Panc1 (cell line): Measurements from ENCODE around the gene DCANP1. TPM values are rescaled to one million over a fixed set of nuclear protein-coding genes. Genes with fewer than 3 reads are reported as not detected.

Experiments
- ATAC-seq: fragments of 200-7000 bp; cut with Tn5 transposase; 2 replicates; pipeline ENCODE4 v1.9.1; 2020; ENCODE audit warnings: mild to moderate bottlenecking, moderate library complexity
- BruUV-seq: library from RNA; stranded (reverse); fragments of 400-500 nt; replicated peaks from 2 replicates; lab custom pipeline; 2021; lab: Mats Ljungman, UMichigan
- CTCF ChIA-PET: fragments of 300-600 bp; sonication (Branson Sonifier 250); formaldehyde crosslinking; loops from one replicate; lab custom pipeline; 2022; ENCODE audit warnings: antibody characterized with exemption; lab: Charles Lee
- POLR2A ChIA-PET: fragments of 300-600 bp; sonication (Branson Sonifier 250); formaldehyde crosslinking; loops from one replicate; lab custom pipeline; 2022; ENCODE audit warnings: antibody characterized with exemption; lab: Charles Lee
- DNase-seq: peaks from one replicate; pipeline ENCODE4 v3.0.0-alpha.2; 2010; ENCODE audit warnings: low read depth, low spot score
- H3K27ac ChIP-seq: 2 replicates; pipeline ENCODE4 v1.5.1; 2011; ENCODE audit warnings: mild to moderate bottlenecking, low read length, inconsistent platforms
- H3K27me3 ChIP-seq: fragments of 200-500 bp; sonication (Bioruptor generic); 2 replicates; pipeline ENCODE4 v1.6.0; 2014; ENCODE audit warnings: low read length, inconsistent platforms; ENCODE audit not compliant: control insufficient read depth, insufficient read depth
- H3K36me3 ChIP-seq: fragments of 200-500 bp; sonication (Bioruptor generic); 2 replicates; pipeline ENCODE4 v1.5.1; 2014; ENCODE audit warnings: inconsistent platforms, mild to moderate bottlenecking, low read length, moderate library complexity; ENCODE audit not compliant: control insufficient read depth, insufficient read depth
- H3K4me1 ChIP-seq: 2 replicates; pipeline ENCODE4 v1.5.1; 2011; ENCODE audit warnings: inconsistent platforms, mild to moderate bottlenecking, low read length, moderate library complexity; ENCODE audit not compliant: control insufficient read depth, insufficient read depth
- H3K4me3 ChIP-seq, 2 experiments: 2 replicates each; pipeline ENCODE4 v1.5.1; 2011 to 2012; ENCODE audit warnings: low read depth in 2 of 2, low read length in 2 of 2, mild to moderate bottlenecking in 2 of 2, inconsistent platforms in 1 of 2, moderate library complexity in 1 of 2
- H3K9me3 ChIP-seq: fragments of 200-500 bp; sonication (Bioruptor generic); 2 replicates; pipeline ENCODE4 v1.5.1; 2014; ENCODE audit warnings: low read depth, mild to moderate bottlenecking, inconsistent platforms, low read length, moderate library complexity; ENCODE audit not compliant: control insufficient read depth, insufficient read depth
- POLR2AphosphoS5 ChIP-seq: IDR thresholded peaks from 2 replicates; pipeline ENCODE4 v1.6.1; 2012; ENCODE audit warnings: mild to moderate bottlenecking, low read depth, low read length, moderate library complexity
- SIN3A ChIP-seq: IDR thresholded peaks from 2 replicates; pipeline ENCODE4 v1.6.1; 2012; ENCODE audit warnings: low read depth, mild to moderate bottlenecking, low read length, moderate library complexity, borderline replicate concordance; ENCODE audit not compliant: insufficient read depth
- TCF7L2 ChIP-seq: IDR thresholded peaks from 2 replicates; pipeline ENCODE4 v1.6.1; 2011; ENCODE audit warnings: mild to moderate bottlenecking, low read depth, low read length, inconsistent platforms
- in situ Hi-C: cut with HindIII; loops from 2 replicates; pipeline ENCODE4 v1.10.0; 2016; ENCODE audit warnings: low sequenced_read_pairs, low pct_unique_long_range_greater_than_20kb
- intact Hi-C: fragments of 100-400 bp; cut with micrococcal nuclease; formaldehyde crosslinking; loops from one replicate; pipeline ENCODE4 v1.10.0; 2022; ENCODE audit not compliant: unreplicated experiment
- total RNA-seq: library from RNA; stranded (reverse); gene quantifications from one replicate; pipeline ENCODE4 v1.2.1, GENCODE V29; 2021; ENCODE audit not compliant: unreplicated experiment
- TF ChIP-seq, protein P1 (sequence below): fragments of 450-650 bp; IDR thresholded peaks from 2 replicates; pipeline ENCODE4 v1.5.1; 2017; ENCODE audit warnings: mild to moderate bottlenecking
- TF ChIP-seq, protein P2 (sequence below), 2 experiments: IDR thresholded peaks; 2 replicates each; pipeline ENCODE4 v1.6.1; 2011 to 2012; ENCODE audit warnings: low read depth in 2 of 2, control low read depth in 1 of 2, low read length in 1 of 2, mild to moderate bottlenecking in 1 of 2, moderate library complexity in 1 of 2; ENCODE audit not compliant: insufficient read depth in 1 of 2

The DCANP1 gene
- total RNA-seq, 1 experiment from 2014 or later = not detected

DNA sequence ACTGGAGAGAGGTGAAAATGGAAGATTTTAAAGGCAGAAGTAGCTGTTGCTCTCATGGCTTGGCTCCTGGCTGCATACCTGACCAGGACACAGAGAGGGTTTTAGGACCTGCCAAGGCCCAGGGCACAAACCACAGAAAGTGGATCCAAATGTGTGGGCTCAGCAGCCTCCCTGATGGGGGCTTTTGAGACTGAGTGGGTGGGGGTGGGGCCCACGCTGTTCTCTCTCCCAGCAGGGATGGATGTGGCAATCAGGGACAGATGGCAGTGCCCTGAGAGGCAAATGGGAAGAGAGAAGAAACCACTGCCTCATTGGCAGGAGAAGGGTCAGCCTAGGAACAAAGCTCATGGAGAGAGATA lies 39.9 kb upstream of the DCANP1 start:
- Histone ChIP-seq H3K36me3 (no peaks in the 10 kb centered on the region), H3K9me3 (no peaks in the 10 kb centered on the region), H3K4me3 (no peak overlapping the region), H3K27me3 (peaks cover 3% of the 10 kb centered on the region; the same call in 1 of the 2 replicates), H3K4me1 (no peaks in the 10 kb centered on the region), H3K27ac (no peak overlapping the region)
- intact Hi-C loops = no loop called here
- ChIA-PET POLR2A (interaction anchor here (0.6 kb wide), 1 partner anchor 198 kb away, joined by 3 read pairs; no protein-coding TSS in a partner anchor), CTCF (interaction anchor here (1.6 kb wide), 1 partner anchor 79 kb away, joined by 3 read pairs; no protein-coding TSS in a partner anchor)
- ATAC-seq (no peak), DNase-seq (no peak)
- BruUV-seq = no TSS peak
- in situ Hi-C loops = no loop called here
- TF ChIP-seq SIN3A = no peak
- TF ChIP-seq POLR2AphosphoS5 = no peak
- TF ChIP-seq TCF7L2 = no peak
- TF ChIP-seq, protein P1, sequence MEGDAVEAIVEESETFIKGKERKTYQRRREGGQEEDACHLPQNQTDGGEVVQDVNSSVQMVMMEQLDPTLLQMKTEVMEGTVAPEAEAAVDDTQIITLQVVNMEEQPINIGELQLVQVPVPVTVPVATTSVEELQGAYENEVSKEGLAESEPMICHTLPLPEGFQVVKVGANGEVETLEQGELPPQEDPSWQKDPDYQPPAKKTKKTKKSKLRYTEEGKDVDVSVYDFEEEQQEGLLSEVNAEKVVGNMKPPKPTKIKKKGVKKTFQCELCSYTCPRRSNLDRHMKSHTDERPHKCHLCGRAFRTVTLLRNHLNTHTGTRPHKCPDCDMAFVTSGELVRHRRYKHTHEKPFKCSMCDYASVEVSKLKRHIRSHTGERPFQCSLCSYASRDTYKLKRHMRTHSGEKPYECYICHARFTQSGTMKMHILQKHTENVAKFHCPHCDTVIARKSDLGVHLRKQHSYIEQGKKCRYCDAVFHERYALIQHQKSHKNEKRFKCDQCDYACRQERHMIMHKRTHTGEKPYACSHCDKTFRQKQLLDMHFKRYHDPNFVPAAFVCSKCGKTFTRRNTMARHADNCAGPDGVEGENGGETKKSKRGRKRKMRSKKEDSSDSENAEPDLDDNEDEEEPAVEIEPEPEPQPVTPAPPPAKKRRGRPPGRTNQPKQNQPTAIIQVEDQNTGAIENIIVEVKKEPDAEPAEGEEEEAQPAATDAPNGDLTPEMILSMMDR = no peak
- TF ChIP-seq, protein P2, sequence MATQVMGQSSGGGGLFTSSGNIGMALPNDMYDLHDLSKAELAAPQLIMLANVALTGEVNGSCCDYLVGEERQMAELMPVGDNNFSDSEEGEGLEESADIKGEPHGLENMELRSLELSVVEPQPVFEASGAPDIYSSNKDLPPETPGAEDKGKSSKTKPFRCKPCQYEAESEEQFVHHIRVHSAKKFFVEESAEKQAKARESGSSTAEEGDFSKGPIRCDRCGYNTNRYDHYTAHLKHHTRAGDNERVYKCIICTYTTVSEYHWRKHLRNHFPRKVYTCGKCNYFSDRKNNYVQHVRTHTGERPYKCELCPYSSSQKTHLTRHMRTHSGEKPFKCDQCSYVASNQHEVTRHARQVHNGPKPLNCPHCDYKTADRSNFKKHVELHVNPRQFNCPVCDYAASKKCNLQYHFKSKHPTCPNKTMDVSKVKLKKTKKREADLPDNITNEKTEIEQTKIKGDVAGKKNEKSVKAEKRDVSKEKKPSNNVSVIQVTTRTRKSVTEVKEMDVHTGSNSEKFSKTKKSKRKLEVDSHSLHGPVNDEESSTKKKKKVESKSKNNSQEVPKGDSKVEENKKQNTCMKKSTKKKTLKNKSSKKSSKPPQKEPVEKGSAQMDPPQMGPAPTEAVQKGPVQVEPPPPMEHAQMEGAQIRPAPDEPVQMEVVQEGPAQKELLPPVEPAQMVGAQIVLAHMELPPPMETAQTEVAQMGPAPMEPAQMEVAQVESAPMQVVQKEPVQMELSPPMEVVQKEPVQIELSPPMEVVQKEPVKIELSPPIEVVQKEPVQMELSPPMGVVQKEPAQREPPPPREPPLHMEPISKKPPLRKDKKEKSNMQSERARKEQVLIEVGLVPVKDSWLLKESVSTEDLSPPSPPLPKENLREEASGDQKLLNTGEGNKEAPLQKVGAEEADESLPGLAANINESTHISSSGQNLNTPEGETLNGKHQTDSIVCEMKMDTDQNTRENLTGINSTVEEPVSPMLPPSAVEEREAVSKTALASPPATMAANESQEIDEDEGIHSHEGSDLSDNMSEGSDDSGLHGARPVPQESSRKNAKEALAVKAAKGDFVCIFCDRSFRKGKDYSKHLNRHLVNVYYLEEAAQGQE (IDR thresholded peaks at IDR 0.05; ENCODE audit: insufficient read depth in 1 of 2, low read depth in 2 of 2, low read length in 1 of 2) = no peak

DNA sequence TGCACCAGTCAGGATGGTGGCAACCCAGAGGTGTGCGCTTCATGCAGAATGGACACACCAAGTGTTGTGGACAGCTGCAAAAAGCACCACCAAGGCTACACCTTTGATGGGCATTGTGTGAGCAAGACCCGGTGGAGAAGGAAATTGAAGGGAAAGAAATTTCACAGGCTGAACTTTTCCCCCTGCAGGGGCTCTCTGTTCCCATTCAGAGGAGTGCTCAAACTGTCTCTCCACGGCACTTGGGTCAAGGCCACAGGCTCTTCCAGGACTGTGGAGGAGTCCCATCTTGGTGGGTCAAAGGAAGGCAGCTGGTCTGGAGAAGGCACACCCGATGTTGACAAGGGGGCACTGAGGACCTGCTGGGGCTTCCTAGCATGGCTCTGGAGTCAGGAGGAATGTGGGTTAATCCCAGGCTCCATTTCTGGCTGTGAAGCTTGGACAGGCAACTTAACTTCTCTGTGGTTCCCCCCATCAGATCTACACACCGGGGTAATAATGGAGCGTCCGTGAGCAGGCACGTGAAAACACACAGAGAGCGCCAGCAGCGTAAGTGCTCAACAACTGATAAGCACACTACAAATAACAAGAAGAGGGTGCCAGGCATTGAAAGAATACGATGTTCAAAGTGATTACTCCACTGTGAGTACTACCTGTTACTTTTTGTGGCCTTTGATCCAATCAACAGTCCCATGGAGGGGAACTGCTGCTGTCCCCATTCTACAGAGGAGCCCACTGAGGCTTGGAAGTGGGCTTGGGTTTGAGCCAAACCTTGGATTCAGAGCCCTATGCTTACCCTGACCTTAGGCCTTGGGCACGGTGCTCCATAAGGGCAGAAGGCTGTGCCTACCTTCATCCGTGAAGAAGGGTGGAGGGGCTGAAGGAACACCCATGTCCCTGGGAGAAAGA lies 39.2 kb upstream of the DCANP1 start:
- intact Hi-C loops = no loop called here
- DNase-seq (no peak), ATAC-seq (no peak)
- CTCF ChIA-PET = interaction anchor here (1.6 kb wide), 1 partner anchor 79 kb away, joined by 3 read pairs; no protein-coding TSS in a partner anchor
- H3K27me3 ChIP-seq = peaks cover 3% of the 10 kb centered on the region; the same call in 1 of the 2 replicates
- POLR2A ChIA-PET = no interaction called here
- no TSS peak for BruUV-seq
- no peak for TF ChIP-seq SIN3A
- TF ChIP-seq POLR2AphosphoS5 = no peak
- TF ChIP-seq, protein P2 (IDR thresholded peaks at IDR 0.05; ENCODE audit: insufficient read depth in 1 of 2, low read depth in 2 of 2, low read length in 1 of 2) = no peak
- TF ChIP-seq, protein P1 = no peak
- TF ChIP-seq TCF7L2 = no peak
- no peak overlapping the region for H3K4me3 ChIP-seq
- in situ Hi-C loops = no loop called here
- no peaks in the 10 kb centered on the region for H3K36me3 ChIP-seq
- no peaks in the 10 kb centered on the region for H3K9me3 ChIP-seq
- no peaks in the 10 kb centered on the region for H3K4me1 ChIP-seq
- no peak overlapping the region for H3K27ac ChIP-seq
